Gastrocnemius medialis (tissue), 4 donors: ENCODE measurements around the gene PLGRKT. TPM values are rescaled to one million over a fixed set of nuclear protein-coding genes. Genes with fewer than 3 reads are reported as not detected.

Experiments
- ATAC-seq, 2 donors: fragments of 150-250 bp; one replicate each; pipeline ENCODE4 v1.9.1; 2016
- DNase-seq, 2 donors: peaks; one replicate each; pipeline ENCODE4 v3.0.0-alpha.2; 2019
- H3K27ac ChIP-seq, 4 donors: fragments of 200-600 bp; sonication (generic); 1 replicate in 1 of 4; 2 replicates in 3 of 4; pipeline ENCODE4 v1.5.1; 2016 to 2018; ENCODE audit warnings: mild to moderate bottlenecking in 2 of 4, moderate library complexity in 1 of 4
- H3K27me3 ChIP-seq, 3 donors: fragments of 200-600 bp; sonication (generic) in 2 of 3; 1 replicate in 1 of 3; 2 replicates in 2 of 3; pipeline versions ENCODE4 v1.5.1 to v1.6.0; 2016 to 2019; ENCODE audit warnings: mild to moderate bottlenecking in 1 of 3, moderate library complexity in 1 of 3
- H3K36me3 ChIP-seq, 2 donors: fragments of 200-600 bp; sonication (generic) in 1 of 2; one replicate each; pipeline ENCODE4 v1.5.1; 2017 to 2018
- H3K4me1 ChIP-seq, 2 donors: fragments of 200-600 bp; sonication (generic) in 1 of 2; one replicate each; pipeline ENCODE4 v1.5.1; 2016 to 2017; ENCODE audit warnings: mild to moderate bottlenecking in 2 of 2
- H3K4me3 ChIP-seq, 4 donors: fragments of 200-600 bp; sonication (generic) in 3 of 4; 1 replicate in 1 of 4; 2 replicates in 3 of 4; pipeline ENCODE4 v1.5.1; 2016 to 2019; ENCODE audit warnings: mild to moderate bottlenecking in 2 of 4
- H3K9me3 ChIP-seq, 3 donors: fragments of 200-600 bp; sonication (generic) in 2 of 3; 1 replicate in 1 of 3; 2 replicates in 2 of 3; pipeline ENCODE4 v1.5.1; 2016 to 2019
- CTCF ChIP-seq, 5 experiments: fragments of 450-650 bp in 3 of 5; fragments of 200-600 bp in 2 of 5; sonication (generic) in 2 of 5; IDR thresholded peaks in 4 of 5; conservative IDR thresholded peaks in 1 of 5; 1 replicate in 4 of 5; 2 replicates in 1 of 5; pipeline ENCODE4 v1.5.1; 2016 to 2019; ENCODE audit warnings: antibody characterized with exemption in 5 of 5, mild to moderate bottlenecking in 3 of 5, moderate library complexity in 3 of 5
- POLR2A ChIP-seq, 2 donors: fragments of 450-650 bp; IDR thresholded peaks; one replicate each; pipeline ENCODE4 v1.6.1; 2017; ENCODE audit warnings: antibody characterized with exemption in 2 of 2, mild to moderate bottlenecking in 2 of 2, moderate library complexity in 2 of 2
- in situ Hi-C, 4 donors: fragments of 200-750 bp; cut with MboI; loops; one replicate each; pipeline versions ENCODE4 v1.15.0 to v1.8.0; 2017; ENCODE audit warnings: low sequenced_read_pairs in 4 of 4
- intact Hi-C: fragments of 100-400 bp; cut with DNase I; formaldehyde crosslinking; loops from one replicate; pipeline ENCODE4 v1.15.1; 2023; ENCODE audit warnings: low total_unique reads
- total RNA-seq, 4 donors: library from RNA; depleted of rRNA; stranded (reverse); fragments of >200 nt; gene quantifications; one replicate each; pipeline versions ENCODE4 v1.1.0 to v1.2.3, GENCODE V29; 2016

PLGRKT gene
- total RNA-seq, 4 donors from 2014 or later: 12.3 to 38.1 (median 15.1) TPM

GRCh38 chr9:5455181-5455580 lies 17.5 kb upstream of the PLGRKT start:
- no peaks in the 10 kb centered on the region for H3K36me3 ChIP-seq
- in situ Hi-C loops (loop anchor here in 3 of 4 donors (5.0 to 10.0 kb wide), 3 partner anchors 60 to 140 kb away; partner anchors contain the start of gene PDCD1LG2 (in 1 of the 3)), intact Hi-C loops (no loop called here)
- ATAC-seq (peak in 1 of 2 donors; percentile 12), DNase-seq (no peak)
- H3K27ac ChIP-seq: no peak overlapping the region
- H3K9me3 ChIP-seq: no peaks in the 10 kb centered on the region
- TF ChIP-seq POLR2A (IDR thresholded peaks at IDR 0.05): no peak
- no peak for TF ChIP-seq CTCF (IDR thresholded peaks at IDR 0.05 in 4 of 5, conservative IDR thresholded peaks at IDR 0.05 in 1 of 5)
- H3K4me1 ChIP-seq: peaks cover 23 to 27% of the 10 kb centered on the region in 2 donors
- H3K27me3 ChIP-seq: no peaks in the 10 kb centered on the region
- no peak overlapping the region for H3K4me3 ChIP-seq

GRCh38 chr9:5453673-5454072 lies 15.9 kb upstream of the PLGRKT start:
- no peak for ATAC-seq
- Histone ChIP-seq H3K4me1 (peaks cover 27 to 31% of the 10 kb centered on the region in 2 donors), H3K36me3 (no peaks in the 10 kb centered on the region), H3K4me3 (no peak overlapping the region), H3K27ac (no peak overlapping the region), H3K9me3 (no peaks in the 10 kb centered on the region), H3K27me3 (no peaks in the 10 kb centered on the region)
- TF ChIP-seq POLR2A (IDR thresholded peaks at IDR 0.05) (no peak), CTCF (IDR thresholded peaks at IDR 0.05 in 4 of 5, conservative IDR thresholded peaks at IDR 0.05 in 1 of 5) (no peak)
- no peak for DNase-seq
- intact Hi-C loops (loop anchor here (5.0 kb wide), 1 partner anchor 379 kb away; the partner anchor contains the start of gene ERMP1), in situ Hi-C loops (loop anchor here in 2 of 4 donors (10.0 kb wide), 2 partner anchors 61 to 141 kb away; partner anchors contain the start of gene PDCD1LG2 (in 1 of the 2))

DNA sequence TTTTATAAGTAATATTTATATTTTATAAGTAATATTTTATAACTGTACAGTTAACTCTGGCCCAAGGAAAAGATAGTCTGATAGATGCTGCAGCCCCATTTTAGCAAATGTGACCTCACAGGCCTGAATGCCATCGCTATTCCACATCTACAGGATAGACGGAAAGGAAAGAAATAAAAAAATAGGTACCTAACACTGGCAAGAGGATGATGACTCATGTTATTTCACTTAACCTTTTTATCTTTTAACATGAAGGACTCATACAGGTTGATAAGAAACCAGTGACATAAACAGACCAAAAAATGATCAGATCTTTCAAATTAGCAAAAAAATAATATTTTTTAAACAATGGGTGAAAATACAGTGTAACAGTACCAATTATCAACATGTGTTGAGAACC lies 15.3 kb upstream of the PLGRKT start:
- intact Hi-C loops (loop anchor here (5.0 kb wide), 1 partner anchor 379 kb away; the partner anchor contains the start of gene ERMP1), in situ Hi-C loops (loop anchor here in 2 of 4 donors (10.0 kb wide), 2 partner anchors 62 to 142 kb away; partner anchors contain the start of gene PDCD1LG2 (in 1 of the 2))
- DNase-seq (no peak), ATAC-seq (no peak)
- Histone ChIP-seq H3K4me3 (no peak overlapping the region), H3K36me3 (no peaks in the 10 kb centered on the region), H3K27ac (no peak overlapping the region), H3K4me1 (peaks cover 27 to 31% of the 10 kb centered on the region in 2 donors), H3K27me3 (no peaks in the 10 kb centered on the region), H3K9me3 (no peaks in the 10 kb centered on the region)
- TF ChIP-seq CTCF (IDR thresholded peaks at IDR 0.05 in 4 of 5, conservative IDR thresholded peaks at IDR 0.05 in 1 of 5): no peak
- no peak for TF ChIP-seq POLR2A (IDR thresholded peaks at IDR 0.05)

GRCh38 chr9:5452286-5452609 lies 14.5 kb upstream of the PLGRKT start:
- H3K27me3 ChIP-seq: no peaks in the 10 kb centered on the region
- no peak overlapping the region for H3K4me3 ChIP-seq
- in situ Hi-C loops (loop anchor here in 2 of 4 donors (10.0 kb wide), 2 partner anchors 63 to 143 kb away; partner anchors contain the start of gene PDCD1LG2 (in 1 of the 2)), intact Hi-C loops (loop anchor here (5.0 kb wide), 1 partner anchor 380 kb away; the partner anchor contains the start of gene ERMP1)
- H3K4me1 ChIP-seq: peaks cover 27 to 31% of the 10 kb centered on the region in 2 donors
- DNase-seq (no peak), ATAC-seq (no peak)
- no peaks in the 10 kb centered on the region for H3K36me3 ChIP-seq
- H3K9me3 ChIP-seq: no peaks in the 10 kb centered on the region
- no peak overlapping the region for H3K27ac ChIP-seq
- TF ChIP-seq CTCF (IDR thresholded peaks at IDR 0.05 in 4 of 5, conservative IDR thresholded peaks at IDR 0.05 in 1 of 5): no peak
- no peak for TF ChIP-seq POLR2A (IDR thresholded peaks at IDR 0.05)
